ENCODE results near the gene CAMK2D.

The CAMK2D gene

DNA sequence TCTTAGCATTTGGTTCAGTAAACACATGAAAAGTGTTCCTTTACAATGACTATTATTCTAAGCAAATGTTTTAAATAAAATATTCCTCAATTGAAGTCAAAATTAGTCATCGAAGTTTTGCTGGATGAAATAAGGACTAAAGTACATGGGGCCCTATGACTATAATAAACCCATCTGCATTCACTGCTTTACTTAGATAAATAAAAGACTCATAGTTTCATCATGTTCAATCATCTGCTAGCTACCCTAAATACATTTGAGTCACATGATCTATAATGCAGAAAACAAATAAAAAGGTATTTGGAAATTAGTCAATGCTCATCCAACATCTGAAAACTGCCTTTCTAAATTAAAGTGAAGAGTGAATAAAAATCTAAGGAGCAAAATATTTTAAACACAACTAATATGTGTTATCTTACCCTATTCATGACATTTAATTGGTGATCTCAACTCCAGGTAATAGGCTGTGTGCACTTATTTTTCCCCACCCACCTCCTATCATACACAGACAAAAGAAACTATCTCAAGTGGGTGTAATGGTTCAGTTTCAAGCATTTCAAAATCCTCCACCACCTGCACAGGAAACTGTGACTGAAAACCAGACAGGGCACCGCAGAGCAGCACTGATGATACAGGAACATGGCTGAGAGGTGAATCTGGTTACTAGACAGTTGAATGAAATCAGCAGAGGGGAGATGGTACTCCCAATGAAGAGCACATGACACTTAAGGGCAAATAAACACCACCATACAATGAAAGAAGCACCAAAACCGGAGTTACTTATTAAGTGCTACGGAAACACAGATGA is 78.6 kb downstream of the CAMK2D start:
- peak; percentile 61 for DNase-seq (ENCODE audit: low read depth, low spot score)

DNA sequence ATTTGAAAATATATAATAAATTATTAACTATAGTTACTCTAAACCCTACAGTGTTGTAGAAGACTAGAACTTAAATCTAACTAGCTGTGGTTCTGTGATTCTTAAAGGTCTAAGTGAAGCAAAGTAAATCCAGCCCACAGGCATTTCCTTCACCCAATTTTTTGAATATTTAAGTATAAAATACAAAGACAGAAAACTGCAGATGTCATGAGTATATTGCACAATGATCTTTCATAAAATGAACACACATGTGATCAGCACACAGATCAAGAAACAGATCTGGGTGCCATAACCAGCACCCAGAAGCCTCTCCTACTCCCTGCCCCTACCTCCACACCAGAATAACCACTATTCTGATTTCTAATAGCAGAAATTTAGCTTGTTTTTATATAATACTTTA is 82.9 kb downstream of the CAMK2D start:
- no peak for DNase-seq (ENCODE audit: low read depth, low spot score)

DNA sequence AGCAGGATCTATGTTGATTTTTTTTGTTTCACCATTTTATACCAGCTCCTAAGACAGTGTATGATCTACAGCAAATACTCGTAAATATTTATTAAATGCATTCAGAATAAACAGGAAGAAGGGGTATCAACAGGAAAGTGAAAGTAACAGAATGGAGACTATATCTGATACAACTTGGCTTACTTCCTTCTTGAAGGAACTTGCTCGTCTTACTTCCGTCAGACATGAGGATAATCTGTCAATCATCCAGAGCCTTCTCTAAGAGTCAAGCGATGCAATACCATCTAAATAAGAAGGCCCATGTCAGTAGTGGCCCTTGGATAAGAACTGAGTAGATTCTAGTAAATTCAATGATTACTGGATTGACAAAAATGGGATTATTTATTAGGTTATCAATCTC is 84.2 kb downstream of the CAMK2D start:
- DNase-seq (ENCODE audit: low read depth, low spot score), result no peak

DNA sequence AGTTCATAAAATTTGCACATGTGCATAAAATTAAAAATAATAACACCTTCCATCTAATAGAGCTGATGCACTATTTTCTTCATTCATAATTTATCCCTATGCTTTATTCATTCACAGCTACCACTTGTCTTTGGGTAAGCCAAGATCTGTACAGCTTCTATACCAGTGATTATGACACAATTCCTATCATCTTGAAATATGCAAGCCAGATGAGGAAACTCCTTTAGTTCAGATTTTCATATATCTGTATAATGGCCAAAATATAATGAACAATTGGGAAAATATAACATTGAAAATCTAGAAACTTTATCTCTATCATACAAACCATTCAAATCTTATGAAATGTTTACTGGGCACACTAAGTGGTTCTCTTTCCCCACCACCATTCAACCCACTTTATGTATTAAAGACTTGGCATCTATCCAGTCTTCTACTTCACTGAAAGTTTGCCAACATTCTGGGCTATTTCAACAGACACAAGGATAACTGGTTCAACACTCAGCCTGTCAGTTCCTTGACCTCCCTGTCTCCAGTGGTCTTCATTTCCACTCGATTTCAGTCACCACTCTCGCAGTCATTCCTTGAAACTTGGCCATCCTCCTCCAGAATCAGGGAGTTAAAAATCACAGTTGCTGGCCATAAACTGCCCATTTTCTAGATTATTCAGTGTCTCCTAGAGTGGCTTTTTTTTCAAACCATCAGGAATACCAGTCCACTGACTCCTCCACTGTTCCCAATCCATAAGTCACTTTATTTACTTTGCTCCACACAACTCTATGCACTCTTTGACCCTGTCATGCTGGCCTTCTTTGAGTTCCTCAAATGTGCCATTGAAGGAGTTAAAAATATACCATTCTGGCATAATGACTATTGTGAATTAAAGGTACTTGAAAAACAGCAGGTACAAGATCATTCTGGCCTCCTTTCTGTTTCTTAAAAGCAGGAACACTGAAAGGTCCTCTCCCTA is 85.5 kb downstream of the CAMK2D start:
- no peak for DNase-seq (ENCODE audit: low read depth, low spot score)

DNA sequence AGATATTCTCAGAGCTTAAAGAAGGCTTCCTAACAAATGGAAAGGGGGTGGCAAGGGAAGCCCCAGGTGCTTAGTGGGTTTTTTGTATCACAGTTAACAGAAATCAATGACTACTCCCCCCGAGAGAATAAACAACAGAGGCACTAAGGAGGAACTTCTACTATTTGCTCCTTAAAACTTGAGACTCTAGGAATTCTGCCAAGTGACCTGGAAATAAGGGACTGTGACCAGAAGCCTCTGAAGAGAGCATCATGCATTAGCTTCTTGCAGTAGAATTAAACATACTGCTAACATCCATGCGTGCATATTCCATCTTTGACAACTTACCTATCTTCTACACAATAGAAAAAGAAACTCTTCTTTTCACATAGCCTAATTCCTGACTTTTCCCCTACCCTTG is 86.8 kb downstream of the CAMK2D start:
- DNase-seq (ENCODE audit: low read depth, low spot score), result no peak

DNA sequence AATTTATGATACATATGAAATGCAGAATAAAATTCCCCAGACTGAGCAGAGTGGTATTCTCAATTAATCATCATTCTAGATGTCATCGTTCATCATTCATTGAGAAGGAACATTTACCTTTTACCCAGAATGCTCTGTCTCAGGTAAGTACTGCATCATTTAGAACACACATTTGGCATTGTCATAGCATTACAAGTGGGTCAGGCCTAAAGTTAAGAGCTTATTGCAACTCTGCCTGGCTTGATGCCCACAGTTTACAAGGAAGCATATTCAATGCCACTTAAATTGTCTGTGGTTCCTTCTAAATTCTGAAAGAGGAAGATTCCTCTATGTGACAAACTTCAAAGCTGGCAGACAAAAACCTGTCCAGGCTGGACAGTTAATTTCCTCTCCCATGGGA is 87.3 kb downstream of the CAMK2D start:
- no peak for DNase-seq (ENCODE audit: low read depth, low spot score)

DNA sequence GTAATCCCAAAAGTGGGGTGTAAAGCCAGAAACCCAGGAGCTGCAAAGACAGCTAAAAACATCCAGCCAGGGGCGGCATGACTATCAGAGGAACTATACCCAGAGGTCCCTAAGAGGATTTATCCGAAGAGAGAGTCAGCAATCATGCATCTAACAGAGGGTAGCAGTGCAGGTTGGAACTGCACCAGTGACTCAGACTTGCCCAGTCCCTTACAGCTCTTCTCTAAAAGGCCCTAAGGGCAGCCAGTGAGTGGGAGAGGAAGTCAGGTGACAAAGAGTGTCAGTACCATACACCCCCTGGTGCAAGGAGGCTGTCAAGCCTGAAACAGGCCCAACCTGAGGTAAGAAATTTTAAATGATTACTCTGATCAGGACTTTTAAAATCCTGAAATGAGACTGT is 88.1 kb downstream of the CAMK2D start:
- DNase-seq (ENCODE audit: low read depth, low spot score), result no peak

DNA sequence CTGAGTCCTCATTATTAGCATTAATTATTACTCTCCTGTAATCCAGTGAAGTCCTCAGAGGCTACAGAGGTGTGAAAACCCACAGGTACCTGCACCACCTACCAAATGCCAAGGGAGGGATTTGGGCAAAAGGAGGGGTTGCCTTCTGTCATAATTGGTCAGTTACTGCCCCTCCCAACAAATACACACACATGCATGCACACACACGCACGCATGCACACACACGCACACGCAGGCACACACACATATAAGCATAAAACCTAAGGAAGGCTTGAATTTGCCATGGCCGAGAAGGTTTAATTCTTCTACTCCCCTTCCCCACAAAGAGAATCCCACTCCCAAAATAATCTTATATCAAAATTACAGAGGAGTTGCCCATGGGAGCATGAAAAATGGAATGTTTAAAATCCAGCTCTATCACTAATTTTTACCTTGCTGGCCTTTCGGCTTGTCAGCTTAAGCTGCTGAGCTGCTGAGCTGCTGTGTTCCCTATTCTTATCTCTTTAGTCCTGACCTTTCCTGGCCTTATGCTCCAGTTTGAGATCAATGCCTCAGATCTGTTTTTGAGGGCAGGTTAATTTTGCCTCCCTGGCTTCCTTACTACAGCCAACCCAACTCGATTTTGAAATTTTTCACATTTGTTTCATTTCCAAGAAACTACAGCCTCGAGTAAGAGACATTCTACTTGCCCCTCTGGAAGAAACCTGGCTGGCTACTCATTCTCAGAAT is 95.0 kb downstream of the CAMK2D start:
- no peak for DNase-seq (ENCODE audit: low read depth, low spot score)

DNA sequence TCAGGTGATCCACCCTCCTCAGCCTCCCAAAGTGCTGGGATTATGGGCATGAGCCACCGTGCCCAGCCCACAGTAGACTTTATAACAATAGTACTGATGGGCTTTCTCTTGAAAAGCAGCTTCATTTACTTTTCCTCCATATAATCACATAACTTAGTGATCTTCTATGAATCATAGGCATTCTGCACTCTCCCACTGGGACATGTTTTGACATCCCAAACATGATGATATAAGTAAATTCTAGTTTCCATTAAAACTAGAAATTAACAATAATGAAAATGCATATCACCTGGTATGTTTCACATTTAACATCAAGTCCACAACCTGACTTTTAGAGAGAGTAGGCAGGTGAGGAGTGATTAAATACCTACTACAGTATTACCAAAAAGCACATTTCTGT is 96.5 kb downstream of the CAMK2D start:
- DNase-seq (ENCODE audit: low read depth, low spot score), result no peak

DNA sequence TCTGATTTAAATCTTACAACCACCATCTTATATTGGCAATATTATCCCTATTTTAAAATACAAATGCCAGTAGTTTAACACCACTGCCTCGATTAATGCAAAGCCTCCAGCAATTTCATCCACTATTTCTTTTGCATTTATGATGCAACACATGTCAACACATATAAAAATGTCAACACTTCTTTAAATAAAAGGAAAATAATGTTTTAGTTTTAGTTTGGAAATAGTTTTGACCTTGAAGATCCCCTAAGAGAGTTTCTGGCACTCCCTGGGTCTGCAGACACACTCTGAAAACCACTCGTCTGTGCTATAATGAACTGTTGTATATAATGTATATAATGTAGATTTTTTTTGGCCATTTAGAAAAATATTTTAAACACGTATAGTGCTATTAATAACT is 99.0 kb downstream of the CAMK2D start:
- no peak for DNase-seq (ENCODE audit: low read depth, low spot score)

DNA sequence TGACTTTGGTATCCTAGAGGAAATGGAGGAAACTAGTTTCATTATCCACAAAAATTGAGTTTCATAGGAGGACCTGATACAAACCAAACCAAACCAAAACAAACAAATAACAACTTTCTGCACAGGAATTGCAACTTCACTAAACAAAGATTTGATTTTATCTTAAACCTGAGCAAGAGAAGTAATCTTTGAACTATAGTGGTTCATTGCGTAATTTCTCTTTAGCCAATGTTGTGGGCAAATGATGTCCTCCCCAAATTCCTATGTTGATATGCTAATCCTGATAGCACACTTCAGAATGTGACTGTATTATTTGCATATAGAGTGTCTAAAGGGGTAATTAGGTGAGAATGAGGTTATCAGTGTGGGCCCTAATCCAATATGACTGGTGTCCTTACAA is 102.4 kb downstream of the CAMK2D start:
- DNase-seq (ENCODE audit: low read depth, low spot score), result no peak

DNA sequence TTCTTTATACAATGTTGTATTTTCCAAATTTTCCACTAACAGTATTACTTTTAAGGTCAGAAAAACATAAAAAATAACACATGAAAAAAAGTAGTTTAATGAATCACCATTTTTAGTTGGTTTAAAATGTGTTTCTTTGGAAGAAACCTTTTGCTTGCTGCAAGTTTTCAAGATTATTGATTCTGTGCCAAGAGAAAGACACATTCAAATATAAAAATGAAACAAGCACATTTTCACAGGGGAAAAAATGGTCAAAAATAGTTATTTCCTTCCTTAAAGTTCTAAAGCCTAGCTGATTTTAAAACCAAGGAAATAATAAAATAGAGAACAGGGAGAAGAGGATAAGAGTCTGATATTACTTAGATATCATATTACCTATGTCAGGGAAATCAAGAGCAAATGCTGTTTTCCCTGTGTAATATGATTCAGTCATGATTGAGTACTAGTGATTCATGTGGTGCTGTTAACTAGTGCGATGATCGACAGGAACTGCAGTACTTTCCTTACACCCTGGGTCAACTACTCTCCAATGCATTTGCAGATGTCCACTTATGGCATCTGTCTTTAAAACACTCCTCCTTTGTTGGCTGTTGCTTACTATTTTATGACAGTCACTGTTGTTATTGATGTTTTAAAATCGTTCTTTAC is 103.8 kb downstream of the CAMK2D start:
- DNase-seq (ENCODE audit: low read depth, low spot score), result no peak

DNA sequence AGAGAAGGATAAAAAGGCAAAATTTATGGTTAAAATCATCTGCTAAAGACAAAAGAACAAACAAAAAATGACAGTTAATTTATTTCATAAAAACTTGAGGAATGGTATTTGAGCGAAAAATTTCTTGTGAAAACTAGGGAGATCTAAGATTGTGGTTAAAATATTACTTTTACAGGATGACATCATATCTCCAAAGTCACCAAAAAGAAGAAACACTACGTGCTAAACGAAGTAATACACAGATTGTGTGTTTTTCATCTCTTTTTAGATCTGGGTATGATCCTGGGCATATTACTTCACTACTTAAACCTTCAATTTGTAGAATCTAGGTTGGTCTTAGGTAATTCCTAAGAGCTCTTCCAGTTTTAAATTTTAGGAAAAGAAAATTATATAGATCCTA is 107.7 kb downstream of the CAMK2D start:
- no peak for DNase-seq (ENCODE audit: low read depth, low spot score)

DNA sequence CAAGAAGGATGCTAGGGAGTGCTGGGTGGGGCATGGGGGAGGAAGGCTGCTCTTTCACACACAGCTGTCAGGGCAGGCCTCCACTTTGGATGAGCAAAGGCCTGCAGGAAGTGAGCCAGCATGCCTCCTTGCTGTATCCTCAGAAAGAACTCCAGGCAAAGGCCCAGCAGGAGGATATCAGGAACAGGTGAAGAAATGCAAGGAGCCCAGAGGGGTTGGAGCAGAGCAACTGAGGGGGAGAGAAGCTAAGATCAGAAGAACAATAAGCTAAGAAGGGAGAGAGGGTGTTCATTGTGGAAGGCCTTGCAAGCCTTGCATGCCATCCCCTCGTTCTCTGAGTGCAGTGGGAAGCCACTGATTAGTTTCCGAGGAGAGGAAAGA is 115.1 kb downstream of the CAMK2D start:
- DNase-seq (ENCODE audit: low read depth, low spot score), result no peak

DNA sequence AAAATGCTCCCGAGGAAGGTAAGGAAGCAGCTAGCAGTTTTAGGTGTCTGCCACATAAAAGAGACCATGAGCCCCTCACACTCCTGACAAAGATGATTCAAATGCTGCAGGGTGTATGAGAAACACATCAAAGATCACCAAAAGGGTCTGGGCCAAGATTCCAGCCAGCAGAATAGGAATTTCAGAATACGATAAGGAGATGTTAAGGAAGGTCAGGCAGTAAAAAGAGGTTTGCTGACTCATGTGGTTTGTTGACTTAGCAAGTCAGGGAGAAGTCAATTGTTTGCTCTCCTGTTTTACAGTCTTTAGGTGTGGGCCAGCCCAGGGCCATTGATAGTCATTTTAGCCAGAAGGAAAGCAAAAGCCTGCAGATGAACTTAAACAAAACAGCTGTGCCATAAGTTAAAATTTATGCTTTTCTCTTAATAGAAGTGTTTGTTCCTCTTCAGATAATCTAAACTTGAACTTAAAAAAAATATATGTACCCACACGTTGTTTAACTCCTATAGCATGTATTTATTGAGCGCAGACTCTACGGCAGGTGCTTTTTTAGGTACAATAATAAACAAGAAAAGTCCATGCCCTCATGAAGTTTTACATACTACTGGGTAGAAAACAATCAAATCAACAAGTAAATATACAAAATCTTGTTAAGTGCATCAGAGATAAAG is 115.6 kb downstream of the CAMK2D start:
- no peak for DNase-seq (ENCODE audit: low read depth, low spot score)

DNA sequence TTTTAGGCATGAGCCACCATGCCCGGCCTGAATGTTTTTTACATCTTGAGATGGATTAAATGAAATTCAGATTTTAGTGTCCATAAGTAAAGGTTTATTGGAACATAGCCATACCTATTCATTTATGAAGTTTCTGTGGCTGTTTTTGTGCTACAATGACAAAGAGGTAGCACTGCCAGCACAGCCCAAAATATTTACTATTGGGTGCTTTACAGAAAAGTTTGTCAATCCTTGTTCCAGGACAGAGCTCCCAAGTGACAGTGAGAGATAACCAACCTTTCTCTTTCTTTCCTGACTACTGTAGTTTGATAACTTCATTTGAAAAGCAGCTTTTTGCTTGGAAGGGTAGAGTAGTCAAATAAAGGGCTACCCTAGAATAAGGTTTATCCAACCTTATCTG is 116.2 kb downstream of the CAMK2D start:
- no peak for DNase-seq (ENCODE audit: low read depth, low spot score)

DNA sequence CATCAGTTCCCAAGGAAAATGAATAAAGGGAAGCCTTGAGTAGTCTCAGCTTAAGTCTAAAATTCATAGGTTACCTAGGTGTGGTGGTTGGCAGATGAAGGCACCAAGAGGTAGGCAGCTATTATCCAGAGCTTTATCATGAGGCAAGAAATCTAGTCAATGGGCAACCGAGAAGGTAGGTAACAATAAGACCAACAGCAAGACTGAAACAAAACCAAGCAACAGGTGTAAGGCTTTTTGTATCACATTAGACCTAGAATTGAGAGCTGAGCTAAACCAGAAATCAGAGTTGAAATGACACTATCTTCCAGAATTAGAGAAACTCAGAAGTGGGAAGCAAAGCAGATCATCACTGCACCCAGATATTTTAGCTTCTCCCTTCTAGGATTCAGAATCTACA is 117.1 kb downstream of the CAMK2D start:
- no peak for DNase-seq (ENCODE audit: low read depth, low spot score)

DNA sequence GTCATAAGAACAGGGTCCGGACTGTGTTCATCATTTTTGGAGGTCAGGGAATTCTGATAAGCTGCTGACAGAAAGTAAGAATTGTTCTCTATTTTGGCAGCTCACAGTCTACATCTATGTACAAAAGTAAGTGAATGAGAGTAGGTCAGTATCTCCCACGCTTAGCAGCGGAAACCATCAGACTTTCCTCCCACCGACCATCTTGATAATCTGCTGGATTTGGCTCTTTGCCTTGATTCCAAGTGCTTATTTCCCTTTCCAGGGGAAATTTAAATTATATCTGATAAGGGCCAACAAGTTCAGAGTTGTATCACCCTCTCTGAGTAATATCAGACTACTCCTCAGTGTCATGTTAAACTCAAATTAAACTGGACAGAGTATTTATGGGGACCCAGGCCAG is 118.0 kb downstream of the CAMK2D start:
- no peak for DNase-seq (ENCODE audit: low read depth, low spot score)

DNA sequence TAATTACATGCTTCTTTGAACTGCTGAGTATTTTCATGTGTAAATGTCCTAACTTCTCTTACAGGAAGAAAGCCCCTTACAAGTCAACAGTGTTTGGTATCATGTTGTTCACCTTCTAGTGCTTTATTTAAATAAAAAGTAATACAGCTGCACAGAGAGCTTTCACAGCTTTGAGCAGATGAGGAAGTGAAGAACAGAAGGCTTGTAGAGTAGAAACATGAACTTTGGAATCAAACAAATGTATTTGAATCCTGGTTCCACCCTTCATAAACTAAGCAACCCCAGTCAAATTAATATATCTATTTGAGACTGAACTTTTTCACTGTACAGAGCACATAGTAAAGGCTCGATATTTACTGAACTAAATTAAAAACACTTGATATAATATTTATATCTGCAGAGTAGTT is 120.5 kb downstream of the CAMK2D start:
- no peak for DNase-seq (ENCODE audit: low read depth, low spot score)

DNA sequence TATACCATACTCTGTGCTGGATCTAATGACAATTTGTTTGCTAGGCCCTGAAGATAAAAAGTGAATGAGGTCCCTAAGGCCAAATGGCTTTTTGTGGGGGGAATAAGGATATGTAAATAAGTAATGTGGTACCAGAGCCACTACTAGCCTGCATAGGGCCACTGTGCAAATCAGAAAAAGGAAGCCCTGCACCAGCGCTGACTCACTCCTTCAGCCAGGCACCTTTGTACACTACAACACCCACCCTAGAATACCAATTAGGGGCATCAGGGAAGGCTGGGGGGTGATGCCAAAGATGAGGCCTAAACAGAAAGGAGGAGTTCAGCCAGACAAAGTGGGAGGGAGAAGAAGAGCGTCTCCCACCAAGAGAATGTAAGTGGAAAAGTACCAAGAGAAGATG is 122.2 kb downstream of the CAMK2D start:
- DNase-seq (ENCODE audit: low read depth, low spot score), result no peak

DNA sequence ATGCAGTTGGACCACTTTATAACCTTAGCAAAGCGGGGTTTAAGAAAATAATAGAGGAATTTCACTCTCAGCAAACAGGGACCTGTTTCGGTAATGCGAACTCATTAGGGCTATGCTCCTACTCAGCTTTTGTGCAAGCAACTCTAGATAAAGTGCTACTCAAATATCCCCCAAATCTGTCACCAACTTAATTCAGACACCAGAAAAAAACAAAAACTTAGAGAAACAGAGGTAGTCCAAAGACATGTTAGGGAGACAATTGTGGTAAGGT is 123.0 kb downstream of the CAMK2D start:
- no peak for DNase-seq (ENCODE audit: low read depth, low spot score)

All from activated naive CD8-positive, alpha-beta T cell treated with anti-CD3 and anti-CD28 coated beads, Interleukin-2, amount 50 U/mL, for 16 hours (primary cell).